K562 (cell line): Measurements from ENCODE around the gene SLC26A1. TPM values are rescaled to one million over a fixed set of nuclear protein-coding genes. Genes with fewer than 3 reads are reported as not detected.

Experiments
- ARID2 ChIP-seq: fragments of 450-650 bp; IDR thresholded peaks from 2 replicates; pipeline ENCODE4 v1.6.1; 2017; ENCODE audit warnings: antibody characterized with exemption, mild to moderate bottlenecking
- CEBPG ChIP-seq, 3 experiments: fragments of 200-800 bp in 1 of 3; sonication (Bioruptor generic) in 1 of 3; sonication (generic) in 1 of 3; formaldehyde crosslinking in 1 of 3; IDR thresholded peaks in 2 of 3; conservative IDR thresholded peaks in 1 of 3; 2 replicates each; pipeline versions ENCODE4 v1.6.1 to v1.8.0; 2016 to 2022; ENCODE audit warnings: missing compliant biosample characterization in 2 of 3, missing genetic modification characterization in 2 of 3, mild to moderate bottlenecking in 1 of 3, missing genetic modification reagents in 1 of 3
- GATA2 ChIP-seq: sonication (generic); formaldehyde crosslinking; IDR thresholded peaks from 2 replicates; pipeline ENCODE4 v1.4.0; 2020; ENCODE audit warnings: mild to moderate bottlenecking, missing genetic modification reagents
- HSF4 ChIP-seq: fragments of 250-450 bp; sonication (Bioruptor Pico); IDR thresholded peaks from 2 replicates; pipeline ENCODE4 v2.1.2; 2022; ENCODE audit warnings: mild to moderate bottlenecking, moderate library complexity, borderline replicate concordance
- KLF1 ChIP-seq: fragments of 450-650 bp; IDR thresholded peaks from 2 replicates; pipeline ENCODE4 v1.6.1; 2016; ENCODE audit warnings: missing genetic modification characterization, missing compliant biosample characterization
- MCM5 ChIP-seq: fragments of 450-650 bp; IDR thresholded peaks from 2 replicates; pipeline ENCODE4 v1.6.1; 2016; ENCODE audit warnings: low read depth
- NCOR1 ChIP-seq: fragments of 450-650 bp; IDR thresholded peaks from 2 replicates; pipeline ENCODE4 v1.6.1; 2016; ENCODE audit warnings: mild to moderate bottlenecking, moderate library complexity
- POLR2G ChIP-seq: fragments of 200-400 bp; formaldehyde crosslinking; IDR thresholded peaks from 2 replicates; pipeline ENCODE4 v1.6.1; 2017; ENCODE audit warnings: low read depth, mild to moderate bottlenecking, antibody characterized with exemption, low read length, moderate library complexity
- SMAD4 ChIP-seq: fragments of 250-450 bp; sonication (Bioruptor Pico); conservative IDR thresholded peaks from 2 replicates; pipeline ENCODE4 v1.8.0; 2021; ENCODE audit warnings: inconsistent platforms, mild to moderate bottlenecking, moderate library complexity
- SRSF3 ChIP-seq: fragments of 200-400 bp; formaldehyde crosslinking; IDR thresholded peaks from 2 replicates; pipeline ENCODE4 v1.6.1; 2016; ENCODE audit warnings: mild to moderate bottlenecking, low read length, moderate library complexity; ENCODE audit not compliant: insufficient read depth
- STAT5B ChIP-seq: fragments of 250-450 bp; sonication (Bioruptor Pico); IDR thresholded peaks from 2 replicates; pipeline ENCODE4 v1.8.0; 2021; ENCODE audit warnings: mild to moderate bottlenecking, inconsistent platforms
- ZBTB33 ChIP-seq: sonication (generic); formaldehyde crosslinking; IDR thresholded peaks from 2 replicates; pipeline ENCODE4 v1.8.1; 2023; ENCODE audit warnings: mild to moderate bottlenecking, missing genetic modification reagents
- ZBTB9 ChIP-seq: fragments of 450-650 bp; formaldehyde crosslinking; IDR thresholded peaks from 2 replicates; pipeline ENCODE4 v1.4.0; 2020; ENCODE audit warnings: mild to moderate bottlenecking, moderate library complexity
- ZNF197 ChIP-seq: fragments of 200-800 bp; sonication (Bioruptor generic); IDR thresholded peaks from 2 replicates; pipeline ENCODE4 v1.6.1; 2016; ENCODE audit warnings: low read depth, missing genetic modification characterization, missing compliant biosample characterization
- ZNF583 ChIP-seq: fragments of 250-450 bp; sonication (Bioruptor Pico); IDR thresholded peaks from 2 replicates; pipeline ENCODE4 v1.4.0; 2020
- polyA plus RNA-seq, 8 experiments: library from polyadenylated mRNA; depleted of rRNA in 4 of 8; stranded (reverse) in 5 of 8; unstranded in 3 of 8; fragments of >200 nt; fragmentation: Nextera tagmentation in 2 of 8; fragmentation: Illumina TruSeq in 1 of 8; extraction: Ambion mirVana in 2 of 8; extraction: Trizol in 1 of 8; gene quantifications; 2 replicates each; pipeline versions ENCODE4 v1.2.1 to v1.2.3, GENCODE V29; 2011 to 2014; ENCODE audit warnings: inconsistent platforms in 1 of 8, missing spikeins in 1 of 8
- total RNA-seq, 7 experiments: library from RNA; depleted of rRNA in 6 of 7; stranded (reverse); fragments of >200 nt in 6 of 7; fragmentation: Illumina TruSeq in 2 of 7; extraction: Trizol in 2 of 7; gene quantifications; 2 replicates each; pipeline versions ENCODE4 v1.2.1 to v1.2.3, GENCODE V29; 2011 to 2021; ENCODE audit warnings: low replicate concordance in 1 of 7
- TF ChIP-seq, protein P1 (sequence below), 2 experiments: fragments of 450-650 bp in 1 of 2; sonication (generic) in 1 of 2; formaldehyde crosslinking in 1 of 2; IDR thresholded peaks; 2 replicates each; pipeline versions ENCODE4 v1.7.1 to v1.9.0; 2016 to 2022; ENCODE audit warnings: inconsistent platforms in 1 of 2, mild to moderate bottlenecking in 1 of 2, missing genetic modification reagents in 1 of 2

Gene SLC26A1
- total and polyA plus RNA-seq, 9 of the 15 experiments (the other 6 are each of a cell fraction or from before 2014, with no cell fraction given) = 0.11 to 4.2 (median 0.95) TPM

DNA sequence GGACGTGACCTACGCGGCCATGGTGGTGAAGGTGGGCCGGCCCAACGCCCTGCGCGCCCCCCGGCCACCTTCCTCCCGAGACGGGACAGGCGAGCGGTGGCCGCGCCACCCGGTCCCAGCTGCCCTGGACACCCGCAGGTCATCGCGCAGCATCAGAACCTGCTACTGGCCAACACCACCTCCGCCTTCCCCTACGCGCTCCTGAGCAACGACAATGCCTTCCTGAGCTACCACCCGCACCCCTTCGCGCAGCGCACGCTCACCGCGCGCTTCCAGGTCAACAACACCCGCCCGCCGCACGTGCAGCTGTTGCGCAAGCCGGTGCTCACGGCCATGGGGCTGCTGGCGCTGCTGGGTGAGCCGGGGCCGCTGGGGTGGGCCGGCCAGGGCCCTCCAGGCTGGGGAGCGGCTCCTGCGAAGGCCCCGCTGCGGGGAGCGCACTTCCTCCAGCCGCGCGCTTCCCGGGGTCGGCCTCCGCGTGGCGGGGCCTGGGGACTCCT, 9.0 kb upstream of the SLC26A1 start (continued):
- TF ChIP-seq, protein P1, sequence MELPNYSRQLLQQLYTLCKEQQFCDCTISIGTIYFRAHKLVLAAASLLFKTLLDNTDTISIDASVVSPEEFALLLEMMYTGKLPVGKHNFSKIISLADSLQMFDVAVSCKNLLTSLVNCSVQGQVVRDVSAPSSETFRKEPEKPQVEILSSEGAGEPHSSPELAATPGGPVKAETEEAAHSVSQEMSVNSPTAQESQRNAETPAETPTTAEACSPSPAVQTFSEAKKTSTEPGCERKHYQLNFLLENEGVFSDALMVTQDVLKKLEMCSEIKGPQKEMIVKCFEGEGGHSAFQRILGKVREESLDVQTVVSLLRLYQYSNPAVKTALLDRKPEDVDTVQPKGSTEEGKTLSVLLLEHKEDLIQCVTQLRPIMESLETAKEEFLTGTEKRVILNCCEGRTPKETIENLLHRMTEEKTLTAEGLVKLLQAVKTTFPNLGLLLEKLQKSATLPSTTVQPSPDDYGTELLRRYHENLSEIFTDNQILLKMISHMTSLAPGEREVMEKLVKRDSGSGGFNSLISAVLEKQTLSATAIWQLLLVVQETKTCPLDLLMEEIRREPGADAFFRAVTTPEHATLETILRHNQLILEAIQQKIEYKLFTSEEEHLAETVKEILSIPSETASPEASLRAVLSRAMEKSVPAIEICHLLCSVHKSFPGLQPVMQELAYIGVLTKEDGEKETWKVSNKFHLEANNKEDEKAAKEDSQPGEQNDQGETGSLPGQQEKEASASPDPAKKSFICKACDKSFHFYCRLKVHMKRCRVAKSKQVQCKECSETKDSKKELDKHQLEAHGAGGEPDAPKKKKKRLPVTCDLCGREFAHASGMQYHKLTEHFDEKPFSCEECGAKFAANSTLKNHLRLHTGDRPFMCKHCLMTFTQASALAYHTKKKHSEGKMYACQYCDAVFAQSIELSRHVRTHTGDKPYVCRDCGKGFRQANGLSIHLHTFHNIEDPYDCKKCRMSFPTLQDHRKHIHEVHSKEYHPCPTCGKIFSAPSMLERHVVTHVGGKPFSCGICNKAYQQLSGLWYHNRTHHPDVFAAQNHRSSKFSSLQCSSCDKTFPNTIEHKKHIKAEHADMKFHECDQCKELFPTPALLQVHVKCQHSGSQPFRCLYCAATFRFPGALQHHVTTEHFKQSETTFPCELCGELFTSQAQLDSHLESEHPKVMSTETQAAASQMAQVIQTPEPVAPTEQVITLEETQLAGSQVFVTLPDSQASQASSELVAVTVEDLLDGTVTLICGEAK (IDR thresholded peaks at IDR 0.05) = no peak
- TF ChIP-seq, protein P1 (CRISPR knock-in tag; IDR thresholded peaks at IDR 0.05) = no peak
- TF ChIP-seq ZNF583 (CRISPR knock-in tag) = no peak
- TF ChIP-seq NCOR1 = no peak
- peak; percentile 90; the same call in 1 of the 2 replicates for TF ChIP-seq ZBTB33 (CRISPR knock-in tag)
- TF ChIP-seq ARID2 = no peak
- TF ChIP-seq CEBPG (CRISPR knock-in tag; IDR thresholded peaks at IDR 0.05) = peak; percentile 18; the same call in 1 of the 2 replicates
- no peak for TF ChIP-seq CEBPG (tag; conservative IDR thresholded peaks at IDR 0.05 in 1 of 2, IDR thresholded peaks at IDR 0.05 in 1 of 2)
- TF ChIP-seq ZBTB9 (CRISPR knock-in tag) = no peak
- no peak for TF ChIP-seq ZNF197 (CRISPR knock-in tag)
- TF ChIP-seq STAT5B (CRISPR knock-in tag) = no peak
- peak; percentile 1; the same call in 1 of the 2 replicates for TF ChIP-seq POLR2G
- TF ChIP-seq GATA2 = no peak
- no peak for TF ChIP-seq SMAD4 (CRISPR knock-in tag)
- no peak for TF ChIP-seq KLF1 (tag)
- TF ChIP-seq MCM5 = no peak
- TF ChIP-seq HSF4 (CRISPR knock-in tag) = no peak
- no peak for TF ChIP-seq SRSF3
